PFSK-1 (cell line): ENCODE results near the gene MYO5B.

Experiments used
- FOXP2 ChIP-seq: optimal IDR thresholded peaks from 2 replicates; pipeline ENCODE3; 2011; ENCODE audit warnings: borderline replicate concordance, control low read depth, inconsistent platforms; ENCODE audit not compliant: insufficient read depth; ENCODE audit errors: extremely low read length, extremely low read depth
- POLR2AphosphoS5 ChIP-seq: IDR thresholded peaks from 2 replicates; pipeline ENCODE4 v1.6.1; 2012; ENCODE audit warnings: low read depth, mild to moderate bottlenecking, control low read depth, low read length, moderate library complexity
- SIN3A ChIP-seq: IDR thresholded peaks from 2 replicates; pipeline ENCODE4 v1.6.1; 2012; ENCODE audit warnings: mild to moderate bottlenecking, low read length, moderate library complexity, borderline replicate concordance; ENCODE audit not compliant: insufficient read depth
- TAF1 ChIP-seq: IDR thresholded peaks from 2 replicates; pipeline ENCODE4 v1.6.1; 2012; ENCODE audit warnings: low read length, control low read depth, borderline replicate concordance; ENCODE audit not compliant: insufficient read depth
- TF ChIP-seq, protein P1 (sequence below), 2 experiments: IDR thresholded peaks; 2 replicates each; pipeline versions ENCODE4 v1.6.1 to v1.8.0; 2011 to 2012; ENCODE audit warnings: low read depth in 2 of 2, low read length in 2 of 2, control low read depth in 1 of 2, inconsistent platforms in 1 of 2, mild to moderate bottlenecking in 1 of 2, moderate library complexity in 1 of 2; ENCODE audit not compliant: insufficient read depth in 1 of 2

Gene MYO5B

DNA sequence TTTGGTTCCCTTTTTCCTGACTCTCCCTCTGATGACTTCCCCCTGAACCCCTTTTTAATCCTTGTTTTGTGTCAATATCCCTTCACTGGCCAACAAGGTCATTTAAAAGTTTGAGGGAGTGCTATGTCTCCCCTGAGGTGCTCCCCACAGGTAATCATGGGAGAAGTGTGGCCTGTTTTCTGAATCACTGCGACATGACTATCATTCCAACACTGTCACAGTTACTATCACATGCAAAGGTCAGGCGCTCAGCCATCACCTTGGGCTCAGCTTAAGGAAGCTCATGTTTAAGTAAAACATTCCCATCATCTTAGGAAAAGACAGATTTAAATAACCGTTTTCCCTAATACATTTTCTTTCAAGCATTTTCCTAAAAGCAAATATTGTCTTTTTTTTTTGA is 360.7 kb downstream of the MYO5B start:
- TF ChIP-seq, protein P1, sequence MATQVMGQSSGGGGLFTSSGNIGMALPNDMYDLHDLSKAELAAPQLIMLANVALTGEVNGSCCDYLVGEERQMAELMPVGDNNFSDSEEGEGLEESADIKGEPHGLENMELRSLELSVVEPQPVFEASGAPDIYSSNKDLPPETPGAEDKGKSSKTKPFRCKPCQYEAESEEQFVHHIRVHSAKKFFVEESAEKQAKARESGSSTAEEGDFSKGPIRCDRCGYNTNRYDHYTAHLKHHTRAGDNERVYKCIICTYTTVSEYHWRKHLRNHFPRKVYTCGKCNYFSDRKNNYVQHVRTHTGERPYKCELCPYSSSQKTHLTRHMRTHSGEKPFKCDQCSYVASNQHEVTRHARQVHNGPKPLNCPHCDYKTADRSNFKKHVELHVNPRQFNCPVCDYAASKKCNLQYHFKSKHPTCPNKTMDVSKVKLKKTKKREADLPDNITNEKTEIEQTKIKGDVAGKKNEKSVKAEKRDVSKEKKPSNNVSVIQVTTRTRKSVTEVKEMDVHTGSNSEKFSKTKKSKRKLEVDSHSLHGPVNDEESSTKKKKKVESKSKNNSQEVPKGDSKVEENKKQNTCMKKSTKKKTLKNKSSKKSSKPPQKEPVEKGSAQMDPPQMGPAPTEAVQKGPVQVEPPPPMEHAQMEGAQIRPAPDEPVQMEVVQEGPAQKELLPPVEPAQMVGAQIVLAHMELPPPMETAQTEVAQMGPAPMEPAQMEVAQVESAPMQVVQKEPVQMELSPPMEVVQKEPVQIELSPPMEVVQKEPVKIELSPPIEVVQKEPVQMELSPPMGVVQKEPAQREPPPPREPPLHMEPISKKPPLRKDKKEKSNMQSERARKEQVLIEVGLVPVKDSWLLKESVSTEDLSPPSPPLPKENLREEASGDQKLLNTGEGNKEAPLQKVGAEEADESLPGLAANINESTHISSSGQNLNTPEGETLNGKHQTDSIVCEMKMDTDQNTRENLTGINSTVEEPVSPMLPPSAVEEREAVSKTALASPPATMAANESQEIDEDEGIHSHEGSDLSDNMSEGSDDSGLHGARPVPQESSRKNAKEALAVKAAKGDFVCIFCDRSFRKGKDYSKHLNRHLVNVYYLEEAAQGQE (IDR thresholded peaks at IDR 0.05; ENCODE audit: insufficient read depth in 1 of 2, low read depth in 2 of 2, low read length in 2 of 2): no peak
- TF ChIP-seq FOXP2 (no peak), TAF1 (no peak), SIN3A (no peak), POLR2AphosphoS5 (no peak)

DNA sequence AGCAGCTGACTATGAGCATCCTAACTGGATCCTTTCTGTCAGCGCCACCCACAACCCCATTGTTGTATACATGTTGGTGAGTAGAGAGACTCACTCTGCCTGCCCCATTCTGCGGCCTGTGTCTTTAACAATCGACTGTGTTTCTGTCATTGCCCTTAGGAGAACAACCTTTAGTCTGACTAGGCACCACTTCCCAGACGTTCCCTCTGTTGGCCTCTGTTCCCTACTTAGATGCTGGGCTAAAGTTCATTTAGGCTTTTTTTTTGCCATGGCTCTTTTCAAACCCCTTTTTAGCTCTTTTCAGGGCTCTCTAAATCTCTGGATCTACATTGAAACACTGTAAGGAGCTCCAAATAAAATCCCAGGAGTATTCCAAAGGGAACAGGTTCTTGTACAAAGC is 361.1 kb downstream of the MYO5B start:
- TF ChIP-seq FOXP2 (no peak), POLR2AphosphoS5 (no peak), TAF1 (no peak), SIN3A (no peak)
- TF ChIP-seq, protein P1 (IDR thresholded peaks at IDR 0.05; ENCODE audit: insufficient read depth in 1 of 2, low read depth in 2 of 2, low read length in 2 of 2): no peak

DNA sequence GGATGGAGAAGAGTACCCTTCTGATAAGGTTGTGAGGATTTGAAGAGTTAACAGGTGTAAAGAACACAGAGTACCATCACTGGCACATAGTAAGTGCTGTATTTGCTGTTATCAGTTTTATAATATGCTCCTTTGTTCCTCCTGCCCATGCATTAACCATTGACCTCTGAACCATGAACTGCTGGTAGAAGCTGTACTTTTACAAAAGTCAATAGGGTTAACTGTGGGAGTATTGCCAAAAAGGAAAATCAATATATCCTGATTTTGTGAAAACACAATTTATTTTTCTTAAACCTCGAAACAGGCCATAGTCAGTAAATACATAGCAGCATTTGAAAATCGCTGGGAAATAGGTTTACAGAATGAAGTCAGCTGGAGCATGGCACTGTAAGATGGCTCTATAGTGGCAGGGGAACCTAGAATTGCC is 362.7 kb downstream of the MYO5B start:
- TF ChIP-seq TAF1 (no peak), SIN3A (no peak), POLR2AphosphoS5 (no peak), FOXP2 (no peak)
- TF ChIP-seq, protein P1 (IDR thresholded peaks at IDR 0.05; ENCODE audit: insufficient read depth in 1 of 2, low read depth in 2 of 2, low read length in 2 of 2): no peak

DNA sequence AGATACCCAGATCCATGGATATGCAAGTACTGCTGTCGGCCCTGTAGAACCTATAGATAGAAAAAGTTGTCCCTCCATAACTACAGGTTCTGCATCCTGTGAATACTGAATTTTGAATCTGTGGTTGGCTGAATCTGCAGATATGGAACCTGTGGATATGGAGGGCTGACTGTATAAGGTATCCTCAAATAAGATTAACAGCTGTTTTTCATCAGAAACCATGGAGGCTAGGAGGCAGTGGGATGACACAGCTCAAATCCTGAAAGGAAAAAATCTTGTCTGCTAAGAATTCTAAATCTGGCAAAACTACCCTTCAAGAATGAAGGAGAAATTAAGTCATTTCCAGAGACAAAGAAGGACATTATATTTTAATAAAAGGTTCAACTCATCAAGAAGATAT is 367.0 kb downstream of the MYO5B start:
- TF ChIP-seq, protein P1 (IDR thresholded peaks at IDR 0.05; ENCODE audit: insufficient read depth in 1 of 2, low read depth in 2 of 2, low read length in 2 of 2): no peak
- TF ChIP-seq POLR2AphosphoS5 (no peak), TAF1 (no peak), FOXP2 (no peak), SIN3A (no peak)
